Brain microvascular endothelial cell (primary cell): Measurements from ENCODE around the gene MS4A6A.

ENCODE experiments used
- DNase-seq: peaks from one replicate; pipeline ENCODE4 v3.0.0-alpha.2; 2020
- H3K27ac ChIP-seq: fragments of 250-450 bp; sonication (Bioruptor Pico); 2 replicates; pipeline ENCODE4 v1.5.1; 2020; ENCODE audit warnings: mild to moderate bottlenecking, moderate library complexity
- H3K27me3 ChIP-seq: fragments of 250-450 bp; sonication (Bioruptor Pico); replicated peaks from 2 replicates; pipeline ENCODE4 v1.5.1; 2020; ENCODE audit warnings: mild to moderate bottlenecking
- H3K36me3 ChIP-seq: fragments of 250-450 bp; sonication (Bioruptor Pico); replicated peaks from 2 replicates; pipeline ENCODE4 v1.5.1; 2020; ENCODE audit warnings: mild to moderate bottlenecking
- H3K4me3 ChIP-seq: 2 replicates; pipeline ENCODE4 v1.5.1; 2011; ENCODE audit warnings: low read depth, mild to moderate bottlenecking, control low read depth, low read length, moderate library complexity
- in situ Hi-C: cut with HindIII; loops from 2 replicates; pipeline ENCODE4 v1.10.0; 2017; ENCODE audit warnings: low sequenced_read_pairs, low pct_ligation_motif_present
- TF ChIP-seq, protein P1 (sequence below): IDR thresholded peaks from 2 replicates; pipeline ENCODE4 v1.5.1; 2011; ENCODE audit warnings: low read depth, mild to moderate bottlenecking, moderate library complexity, low read length, control low read depth, inconsistent platforms; ENCODE audit errors: missing control alignments

Gene MS4A6A, protein sequence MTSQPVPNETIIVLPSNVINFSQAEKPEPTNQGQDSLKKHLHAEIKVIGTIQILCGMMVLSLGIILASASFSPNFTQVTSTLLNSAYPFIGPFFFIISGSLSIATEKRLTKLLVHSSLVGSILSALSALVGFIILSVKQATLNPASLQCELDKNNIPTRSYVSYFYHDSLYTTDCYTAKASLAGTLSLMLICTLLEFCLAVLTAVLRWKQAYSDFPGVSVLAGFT

DNA sequence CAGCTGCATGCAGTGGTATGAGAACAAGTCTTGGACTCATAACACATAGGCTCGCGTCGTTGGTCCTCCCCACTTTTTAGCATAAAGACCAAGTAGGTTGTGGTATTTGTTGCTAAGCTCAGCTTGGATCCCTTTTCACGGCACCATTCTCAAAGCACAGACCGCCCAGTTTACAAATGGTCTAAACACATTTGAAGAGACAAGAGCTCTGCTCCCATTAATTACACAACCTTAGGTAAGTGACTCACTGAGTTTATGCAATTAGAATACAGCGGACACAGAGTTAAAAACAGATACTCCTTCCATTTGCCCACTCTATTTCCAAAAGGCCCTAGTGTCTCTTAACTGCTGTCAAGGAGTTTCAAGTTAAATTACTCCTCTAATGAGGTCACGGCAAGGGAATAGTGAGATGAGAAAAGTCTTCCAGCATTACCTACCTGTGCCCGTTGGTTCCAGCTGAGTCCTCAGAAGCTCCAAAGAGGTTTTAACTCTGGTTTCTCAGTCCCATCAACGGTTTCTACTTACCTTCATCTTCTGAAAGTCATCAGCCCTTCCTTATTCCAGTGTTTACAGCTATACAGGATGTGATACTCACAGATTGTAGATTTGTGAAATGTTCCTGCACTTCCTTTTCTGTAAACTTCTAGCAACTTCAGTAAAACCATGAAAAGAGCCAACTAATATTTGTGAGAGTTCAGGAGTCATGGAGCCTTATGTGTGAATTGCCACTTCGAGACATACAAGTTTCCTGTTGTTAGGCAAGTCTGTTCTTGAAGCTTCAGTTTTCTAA, at the start of gene MS4A6A:
MS4A6A (minus strand) TSS at position 543 of the 790 bp plus-strand sequence. CDS start 1,356 bp downstream, outside the sequence.
- TF ChIP-seq, protein P1, sequence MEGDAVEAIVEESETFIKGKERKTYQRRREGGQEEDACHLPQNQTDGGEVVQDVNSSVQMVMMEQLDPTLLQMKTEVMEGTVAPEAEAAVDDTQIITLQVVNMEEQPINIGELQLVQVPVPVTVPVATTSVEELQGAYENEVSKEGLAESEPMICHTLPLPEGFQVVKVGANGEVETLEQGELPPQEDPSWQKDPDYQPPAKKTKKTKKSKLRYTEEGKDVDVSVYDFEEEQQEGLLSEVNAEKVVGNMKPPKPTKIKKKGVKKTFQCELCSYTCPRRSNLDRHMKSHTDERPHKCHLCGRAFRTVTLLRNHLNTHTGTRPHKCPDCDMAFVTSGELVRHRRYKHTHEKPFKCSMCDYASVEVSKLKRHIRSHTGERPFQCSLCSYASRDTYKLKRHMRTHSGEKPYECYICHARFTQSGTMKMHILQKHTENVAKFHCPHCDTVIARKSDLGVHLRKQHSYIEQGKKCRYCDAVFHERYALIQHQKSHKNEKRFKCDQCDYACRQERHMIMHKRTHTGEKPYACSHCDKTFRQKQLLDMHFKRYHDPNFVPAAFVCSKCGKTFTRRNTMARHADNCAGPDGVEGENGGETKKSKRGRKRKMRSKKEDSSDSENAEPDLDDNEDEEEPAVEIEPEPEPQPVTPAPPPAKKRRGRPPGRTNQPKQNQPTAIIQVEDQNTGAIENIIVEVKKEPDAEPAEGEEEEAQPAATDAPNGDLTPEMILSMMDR: no peak
- DNase-seq: no peak
- Histone ChIP-seq H3K27ac (no peak within 1 kb of the TSS), H3K4me3 (no peak within 1 kb of the TSS), H3K27me3 (no peaks in the 10 kb centered on the region), H3K36me3 (no peaks in the 10 kb centered on the region)
- in situ Hi-C loops: no loop called here

DNA sequence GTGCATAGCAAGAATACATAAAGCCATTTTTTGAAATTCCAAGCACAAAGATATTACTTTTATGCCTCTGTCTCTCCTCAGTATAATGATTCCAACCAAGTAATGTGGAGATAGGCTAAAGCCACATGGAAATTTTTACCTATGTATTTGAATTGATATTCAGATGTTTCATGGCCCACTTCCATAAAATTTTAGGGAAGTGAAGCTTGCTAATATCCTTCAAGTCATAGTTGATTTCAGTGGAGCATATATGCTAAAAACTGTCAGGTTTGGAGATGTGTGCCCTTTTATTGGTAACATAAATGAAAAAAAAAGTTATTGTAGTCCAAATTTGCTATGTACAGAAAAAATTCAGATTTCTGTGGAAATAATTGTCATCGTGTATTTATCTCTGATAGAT, 47.8 kb upstream of the MS4A6A start:
- in situ Hi-C loops: no loop called here
- DNase-seq: no peak
- Histone ChIP-seq H3K4me3 (no peak overlapping the region), H3K27ac (no peak overlapping the region), H3K27me3 (no peaks in the 10 kb centered on the region), H3K36me3 (no peaks in the 10 kb centered on the region)
- TF ChIP-seq, protein P1: no peak

DNA sequence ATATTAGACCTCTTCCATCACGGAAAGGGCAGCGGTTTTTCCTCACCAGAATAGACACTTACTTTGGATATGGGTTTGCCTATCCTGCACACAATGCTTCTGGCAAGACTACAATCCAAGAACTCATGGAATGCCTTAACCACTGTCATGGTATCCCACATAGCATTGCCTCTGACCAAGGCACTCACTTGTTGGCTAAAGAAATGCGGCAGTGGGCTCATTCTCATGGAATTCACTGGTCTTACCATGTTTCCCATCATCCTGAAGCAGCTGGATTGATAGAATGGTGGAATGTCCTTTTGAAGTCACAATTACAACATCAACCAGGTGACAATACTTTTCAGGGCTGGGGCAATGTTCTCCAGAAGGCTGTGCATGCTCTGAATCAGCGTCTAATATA, 39.3 kb upstream of the MS4A6A start:
- H3K27ac ChIP-seq: no peak overlapping the region
- DNase-seq: no peak
- TF ChIP-seq, protein P1: no peak
- no peaks in the 10 kb centered on the region for H3K27me3 ChIP-seq
- no peaks in the 10 kb centered on the region for H3K36me3 ChIP-seq
- in situ Hi-C loops: no loop called here
- no peak overlapping the region for H3K4me3 ChIP-seq

DNA sequence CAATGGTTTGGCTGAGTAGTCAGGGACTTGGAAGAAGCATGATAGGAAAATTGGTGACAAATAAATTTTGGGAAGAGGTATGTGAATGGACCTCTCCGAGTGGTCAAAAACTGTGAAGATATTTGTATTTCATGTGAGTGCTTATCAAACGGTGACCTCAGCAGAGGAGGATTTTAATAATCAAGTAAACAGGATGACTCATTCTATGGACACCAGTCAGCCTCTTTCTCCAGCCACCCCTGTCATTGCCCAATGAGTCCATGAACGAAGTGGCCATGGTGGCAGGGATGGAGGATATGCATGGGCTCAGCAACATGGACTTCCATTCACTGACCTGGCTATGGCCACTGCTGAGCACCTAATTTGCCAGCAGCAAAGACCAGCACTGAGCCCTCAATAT, 38.8 kb upstream of the MS4A6A start:
- in situ Hi-C loops: no loop called here
- H3K27ac ChIP-seq: no peak overlapping the region
- no peak overlapping the region for H3K4me3 ChIP-seq
- no peaks in the 10 kb centered on the region for H3K36me3 ChIP-seq
- TF ChIP-seq, protein P1: no peak
- DNase-seq: no peak
- no peaks in the 10 kb centered on the region for H3K27me3 ChIP-seq

DNA sequence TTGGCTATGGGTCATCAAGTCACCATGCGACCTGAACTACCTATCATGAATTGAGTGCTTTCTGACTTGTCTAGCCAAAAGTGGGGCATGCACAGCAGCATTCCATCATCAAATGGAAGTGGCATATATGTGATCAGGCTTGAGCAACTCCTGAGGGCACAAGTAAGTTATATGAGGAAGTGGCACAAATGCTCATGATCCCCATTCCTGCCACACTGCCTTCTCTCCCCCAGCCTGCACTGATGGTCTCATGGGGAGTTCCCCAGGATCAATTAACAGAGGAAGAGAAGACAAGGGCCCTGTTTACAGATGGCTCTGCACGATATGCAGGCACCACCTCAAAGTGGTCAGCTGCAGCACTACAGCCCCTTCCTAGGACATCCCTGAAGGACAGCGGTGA, 38.3 kb upstream of the MS4A6A start:
- H3K36me3 ChIP-seq: no peaks in the 10 kb centered on the region
- H3K27me3 ChIP-seq: no peaks in the 10 kb centered on the region
- H3K4me3 ChIP-seq: no peak overlapping the region
- no peak overlapping the region for H3K27ac ChIP-seq
- in situ Hi-C loops: no loop called here
- no peak for DNase-seq
- TF ChIP-seq, protein P1: no peak
